Measurements from ENCODE around the gene SPR. TPM values are rescaled to one million over a fixed set of nuclear protein-coding genes. Genes with fewer than 3 reads are reported as not detected.

The SPR gene
- polyA plus RNA-seq, 6 donors from 2014 or later, result not detected

GRCh38 chr2:72921088-72921851 is 34.1 kb downstream of the SPR start:
- DNase-seq (no peak), ATAC-seq (ENCODE audit: low read depth in 2 of 2) (no peak)
- Mint-ChIP-seq H3K27me3 (peaks cover 50 to 78% (median 51%) of the 10 kb centered on the region in 3 donors), H3K4me1 (peaks cover 14 to 35% (median 26%) of the 10 kb centered on the region in 3 donors), H3K9me3 (peaks cover 0 to 7% (median 0%) of the 10 kb centered on the region in 7 donors), H3K27ac (no peak overlapping the region), H3K4me3 (peak overlapping the region in 4 of 8 donors; percentile 10 to 83 (median 56)), H3K36me3 (peaks cover 0 to 8% of the 10 kb centered on the region in 2 donors)

- peaks cover 0 to 8% of the 10 kb centered on the region in 2 donors for H3K36me3 Mint-ChIP-seq
- no peak for DNase-seq
- H3K27ac Mint-ChIP-seq, result no peak overlapping the region
- no peak for ATAC-seq (ENCODE audit: low read depth in 2 of 2)
- peaks cover 0 to 7% (median 0%) of the 10 kb centered on the region in 7 donors for H3K9me3 Mint-ChIP-seq
- H3K4me1 Mint-ChIP-seq, result peaks cover 12 to 31% (median 20%) of the 10 kb centered on the region in 3 donors
- peaks cover 48 to 72% (median 50%) of the 10 kb centered on the region in 3 donors for H3K27me3 Mint-ChIP-seq
- peak overlapping the region in 2 of 8 donors; percentile 10 to 48 for H3K4me3 Mint-ChIP-seq
These were observed 34.6 kb downstream of the SPR start for GRCh38 chr2:72921853-72922252.

GRCh38 chr2:72923833-72924352 is 36.7 kb downstream of the SPR start:
- H3K27ac Mint-ChIP-seq, result peak overlapping the region in 1 of 6 donors; percentile 68
- no peak for DNase-seq
- H3K27me3 Mint-ChIP-seq, result peaks cover 37 to 63% (median 46%) of the 10 kb centered on the region in 3 donors
- ATAC-seq (ENCODE audit: low read depth in 2 of 2), result peak; percentile 10 to 28
- H3K36me3 Mint-ChIP-seq, result peaks cover 0 to 8% of the 10 kb centered on the region in 2 donors
- H3K4me3 Mint-ChIP-seq, result peak overlapping the region in 5 of 8 donors; percentile 3 to 59 (median 47)
- H3K9me3 Mint-ChIP-seq, result peaks cover 0 to 6% (median 0%) of the 10 kb centered on the region in 7 donors
- H3K4me1 Mint-ChIP-seq, result peaks cover 4 to 23% (median 17%) of the 10 kb centered on the region in 3 donors

GRCh38 chr2:72924353-72925240 is 37.4 kb downstream of the SPR start:
- Mint-ChIP-seq H3K27me3 (peaks cover 36 to 59% (median 41%) of the 10 kb centered on the region in 3 donors), H3K9me3 (peaks cover 0 to 2% (median 0%) of the 10 kb centered on the region in 7 donors), H3K27ac (peak overlapping the region in 2 of 6 donors; percentile 17 to 52), H3K4me1 (peaks cover 4 to 17% (median 16%) of the 10 kb centered on the region in 3 donors), H3K36me3 (peaks cover 0 to 8% of the 10 kb centered on the region in 2 donors), H3K4me3 (peak overlapping the region in 2 of 8 donors; percentile 3 to 59)
- ATAC-seq (ENCODE audit: low read depth in 2 of 2) (peak in 1 of 2 donors; percentile 28), DNase-seq (no peak)

- H3K4me3 Mint-ChIP-seq, result no peak overlapping the region
- H3K4me1 Mint-ChIP-seq, result peaks cover 2 to 15% (median 12%) of the 10 kb centered on the region in 3 donors
- DNase-seq, result no peak
- no peaks in the 10 kb centered on the region for H3K9me3 Mint-ChIP-seq
- H3K27me3 Mint-ChIP-seq, result peaks cover 36 to 50% (median 36%) of the 10 kb centered on the region in 3 donors
- H3K36me3 Mint-ChIP-seq, result peaks cover 0 to 8% of the 10 kb centered on the region in 2 donors
- no peak for ATAC-seq (ENCODE audit: low read depth in 2 of 2)
- peak overlapping the region in 1 of 6 donors; percentile 60 for H3K27ac Mint-ChIP-seq
These were observed 38.2 kb downstream of the SPR start for GRCh38 chr2:72925328-72925943.

GRCh38 chr2:72926368-72926767 is 39.2 kb downstream of the SPR start:
- no peak for DNase-seq
- H3K9me3 Mint-ChIP-seq, result no peaks in the 10 kb centered on the region

GRCh38 chr2:72926811-72927465 is 39.7 kb downstream of the SPR start:
- peaks cover 0 to 7% of the 10 kb centered on the region in 2 donors for H3K36me3 Mint-ChIP-seq
- peaks cover 29 to 40% (median 29%) of the 10 kb centered on the region in 3 donors for H3K27me3 Mint-ChIP-seq
- H3K4me3 Mint-ChIP-seq, result no peak overlapping the region
- H3K4me1 Mint-ChIP-seq, result peaks cover 0 to 11% (median 11%) of the 10 kb centered on the region in 3 donors
- ATAC-seq (ENCODE audit: low read depth in 2 of 2), result no peak
- H3K9me3 Mint-ChIP-seq, result no peaks in the 10 kb centered on the region
- H3K27ac Mint-ChIP-seq, result no peak overlapping the region
- DNase-seq, result no peak

More at GRCh38 chr2:72926368-72926767, 39.2 kb downstream of the SPR start:
- peaks cover 0 to 8% of the 10 kb centered on the region in 2 donors for H3K36me3 Mint-ChIP-seq
- ATAC-seq (ENCODE audit: low read depth in 2 of 2), result no peak
- no peak overlapping the region for H3K27ac Mint-ChIP-seq
- peaks cover 33 to 43% (median 35%) of the 10 kb centered on the region in 3 donors for H3K27me3 Mint-ChIP-seq
- H3K4me1 Mint-ChIP-seq, result peaks cover 0 to 11% (median 11%) of the 10 kb centered on the region in 3 donors
- no peak overlapping the region for H3K4me3 Mint-ChIP-seq

- ATAC-seq (ENCODE audit: low read depth in 2 of 2) (no peak), DNase-seq (no peak)
- Mint-ChIP-seq H3K36me3 (no peaks in the 10 kb centered on the region), H3K9me3 (no peaks in the 10 kb centered on the region), H3K4me1 (peaks cover 0 to 11% (median 11%) of the 10 kb centered on the region in 3 donors), H3K4me3 (no peak overlapping the region), H3K27me3 (peaks cover 20 to 37% (median 20%) of the 10 kb centered on the region in 3 donors), H3K27ac (no peak overlapping the region)
These were observed 40.7 kb downstream of the SPR start for GRCh38 chr2:72927619-72928550.

- Mint-ChIP-seq H3K27me3 (peaks cover 9 to 31% (median 17%) of the 10 kb centered on the region in 3 donors), H3K9me3 (no peaks in the 10 kb centered on the region), H3K36me3 (no peaks in the 10 kb centered on the region), H3K27ac (no peak overlapping the region), H3K4me3 (no peak overlapping the region), H3K4me1 (peaks cover 0 to 6% (median 1%) of the 10 kb centered on the region in 3 donors)
- DNase-seq (no peak), ATAC-seq (ENCODE audit: low read depth in 2 of 2) (no peak)
These were observed 41.8 kb downstream of the SPR start for GRCh38 chr2:72929010-72929409.

- Mint-ChIP-seq H3K4me3 (no peak overlapping the region), H3K9me3 (no peaks in the 10 kb centered on the region), H3K27ac (no peak overlapping the region), H3K27me3 (peaks cover 9 to 34% (median 28%) of the 10 kb centered on the region in 3 donors), H3K4me1 (no peaks in the 10 kb centered on the region), H3K36me3 (peaks cover 0 to 8% of the 10 kb centered on the region in 2 donors)
- DNase-seq (no peak), ATAC-seq (ENCODE audit: low read depth in 2 of 2) (no peak)
These were observed 44.2 kb downstream of the SPR start for GRCh38 chr2:72931280-72931910.

GRCh38 chr2:72932045-72932740 is 45.0 kb downstream of the SPR start:
- no peaks in the 10 kb centered on the region for H3K9me3 Mint-ChIP-seq
- H3K4me1 Mint-ChIP-seq, result no peaks in the 10 kb centered on the region
- H3K27me3 Mint-ChIP-seq, result peaks cover 9 to 34% (median 28%) of the 10 kb centered on the region in 3 donors
- H3K27ac Mint-ChIP-seq, result no peak overlapping the region
- no peak overlapping the region for H3K4me3 Mint-ChIP-seq
- no peak for ATAC-seq (ENCODE audit: low read depth in 2 of 2)
- DNase-seq, result no peak
- peaks cover 0 to 8% of the 10 kb centered on the region in 2 donors for H3K36me3 Mint-ChIP-seq
